Karpas-422 (cell line): ENCODE data around the gene TYW5. TPM values are rescaled to one million over a fixed set of nuclear protein-coding genes. Genes with fewer than 3 reads are reported as not detected.

Source experiments
- DNase-seq: peaks from one replicate; pipeline ENCODE4 v3.0.0-alpha.2; 2015
- H2AFZ ChIP-seq: fragments of 200-600 bp; sonication (generic); 2 replicates; pipeline ENCODE4 v1.6.1; 2014; ENCODE audit warnings: antibody characterized with exemption, low read length, mixed read lengths
- H3K27ac ChIP-seq: fragments of 200-600 bp; sonication (generic); 2 replicates; pipeline ENCODE4 v1.5.1; 2014; ENCODE audit warnings: mild to moderate bottlenecking, low read length, moderate library complexity
- H3K27me3 ChIP-seq: fragments of 200-600 bp; sonication (generic); 2 replicates; pipeline ENCODE4 v1.6.1; 2014; ENCODE audit warnings: low read length, mixed read lengths
- H3K36me3 ChIP-seq: fragments of 200-600 bp; sonication (generic); 2 replicates; pipeline ENCODE4 v1.6.1; 2014; ENCODE audit warnings: low read length, mixed read lengths; ENCODE audit not compliant: insufficient read depth
- H3K4me1 ChIP-seq: fragments of 200-600 bp; sonication (generic); 2 replicates; pipeline ENCODE4 v1.6.1; 2014; ENCODE audit warnings: mild to moderate bottlenecking, low read length, mixed read lengths
- H3K4me2 ChIP-seq: fragments of 200-600 bp; sonication (generic); 2 replicates; pipeline ENCODE4 v1.6.1; 2014; ENCODE audit warnings: low read length, low read depth, mild to moderate bottlenecking; ENCODE audit not compliant: poor library complexity, severe bottlenecking
- H3K4me3 ChIP-seq: fragments of 200-600 bp; sonication (generic); 2 replicates; pipeline ENCODE4 v1.5.1; 2014; ENCODE audit warnings: mild to moderate bottlenecking, antibody characterized with exemption, low read length, mixed read lengths
- H3K79me2 ChIP-seq: fragments of 200-600 bp; sonication (generic); 2 replicates; pipeline ENCODE4 v1.6.1; 2014; ENCODE audit warnings: mild to moderate bottlenecking, low read length, mixed read lengths
- H3K9ac ChIP-seq: fragments of 200-600 bp; sonication (generic); 2 replicates; pipeline ENCODE4 v1.6.0; 2014; ENCODE audit warnings: low read length
- H3K9me2 ChIP-seq: fragments of 200-600 bp; sonication (generic), shearing (Covaris generic); replicated peaks from 2 replicates; pipeline ENCODE4 v1.6.0; 2014; ENCODE audit warnings: mild to moderate bottlenecking, low read length, moderate library complexity; ENCODE audit not compliant: insufficient read depth
- H3K9me3 ChIP-seq: fragments of 300-700, 200-600 bp; sonication (generic); 2 replicates; pipeline ENCODE4 v1.6.1; 2014; ENCODE audit warnings: low read length, mixed read lengths
- H4K20me1 ChIP-seq: fragments of 200-600 bp; sonication (generic); 2 replicates; pipeline ENCODE4 v1.6.1; 2014; ENCODE audit warnings: mild to moderate bottlenecking, antibody characterized with exemption, low read length, low read depth; ENCODE audit not compliant: insufficient read depth
- total RNA-seq: library from RNA; depleted of rRNA; stranded (reverse); fragments of >200 nt; shearing (Covaris generic); gene quantifications from 2 replicates; pipeline ENCODE4 v1.2.3, GENCODE V29; 2014; ENCODE audit warnings: low replicate concordance; rRNA removed

TYW5 gene
- 7.5 and 10.5 TPM in 2 replicates for total RNA-seq

GRCh38 chr2:199955339-199956061 lies at the start of gene TYW5, which contains the start of gene MAIP1:
Gene TYW5, minus strand, starts transcription at chr2:199955491. Its CDS starts 21 bp downstream, at chr2:199955470.
Gene MAIP1, plus strand, starts transcription at chr2:199955582. Its CDS starts 217 bp downstream, at chr2:199955799.
- no peaks in the 10 kb centered on the region for H3K9me3 ChIP-seq
- peak within 1 kb of the TSS; percentile 78 for H3K4me2 ChIP-seq
- no peaks in the 10 kb centered on the region for H4K20me1 ChIP-seq
- peak; percentile 93 for DNase-seq
- H3K4me3 ChIP-seq = peak within 1 kb of the TSS; percentile 89
- H3K9ac ChIP-seq = peak within 1 kb of the TSS; percentile 88
- peak within 1 kb of the TSS; percentile 71; the same call in 1 of the 2 replicates for H2AFZ ChIP-seq
- no peaks in the 10 kb centered on the region for H3K27me3 ChIP-seq
- H3K79me2 ChIP-seq = peaks cover 98% of the 10 kb centered on the region
- peaks cover 46% of the 10 kb centered on the region for H3K4me1 ChIP-seq
- no peaks in the 10 kb centered on the region for H3K9me2 ChIP-seq
- H3K36me3 ChIP-seq = peaks cover 22% of the 10 kb centered on the region; the same call in 1 of the 2 replicates
- H3K27ac ChIP-seq = peak within 1 kb of the TSS; percentile 55

GRCh38 chr2:200003444-200003843 lies 48.2 kb upstream of the TYW5 start:
- Histone ChIP-seq H3K9ac (no peak overlapping the region), H3K27ac (no peak overlapping the region), H3K27me3 (no peaks in the 10 kb centered on the region), H2AFZ (no peak overlapping the region), H3K9me2 (no peaks in the 10 kb centered on the region), H3K9me3 (no peaks in the 10 kb centered on the region), H3K36me3 (no peaks in the 10 kb centered on the region), H3K79me2 (no peaks in the 10 kb centered on the region), H4K20me1 (no peaks in the 10 kb centered on the region), H3K4me3 (no peak overlapping the region), H3K4me1 (no peaks in the 10 kb centered on the region), H3K4me2 (no peak overlapping the region)
- no peak for DNase-seq

- H3K4me3 ChIP-seq = no peak overlapping the region
- no peak overlapping the region for H3K4me2 ChIP-seq
- no peak overlapping the region for H2AFZ ChIP-seq
- no peak overlapping the region for H3K27ac ChIP-seq
- H3K4me1 ChIP-seq = no peaks in the 10 kb centered on the region
- H4K20me1 ChIP-seq = no peaks in the 10 kb centered on the region
- H3K79me2 ChIP-seq = no peaks in the 10 kb centered on the region
- no peaks in the 10 kb centered on the region for H3K36me3 ChIP-seq
- H3K9ac ChIP-seq = no peak overlapping the region
- no peaks in the 10 kb centered on the region for H3K27me3 ChIP-seq
- no peaks in the 10 kb centered on the region for H3K9me3 ChIP-seq
- no peaks in the 10 kb centered on the region for H3K9me2 ChIP-seq
- no peak for DNase-seq
These were observed 45.3 kb upstream of the TYW5 start for GRCh38 chr2:200000444-200001163.

- Histone ChIP-seq H3K36me3 (no peaks in the 10 kb centered on the region), H3K9me3 (no peaks in the 10 kb centered on the region), H3K27ac (no peak overlapping the region), H3K4me2 (no peak overlapping the region), H3K27me3 (no peaks in the 10 kb centered on the region), H3K9ac (no peak overlapping the region), H3K9me2 (no peaks in the 10 kb centered on the region), H4K20me1 (no peaks in the 10 kb centered on the region), H3K4me3 (no peak overlapping the region), H2AFZ (no peak overlapping the region), H3K4me1 (no peaks in the 10 kb centered on the region), H3K79me2 (no peaks in the 10 kb centered on the region)
- no peak for DNase-seq
These were observed 43.9 kb upstream of the TYW5 start for GRCh38 chr2:199999166-199999565.

- no peak for DNase-seq
- Histone ChIP-seq H2AFZ (no peak overlapping the region), H3K4me1 (no peaks in the 10 kb centered on the region), H3K27ac (no peak overlapping the region), H4K20me1 (no peaks in the 10 kb centered on the region), H3K9ac (no peak overlapping the region), H3K4me3 (no peak overlapping the region), H3K27me3 (no peaks in the 10 kb centered on the region), H3K4me2 (no peak overlapping the region), H3K36me3 (no peaks in the 10 kb centered on the region), H3K9me2 (no peaks in the 10 kb centered on the region), H3K9me3 (no peaks in the 10 kb centered on the region), H3K79me2 (no peaks in the 10 kb centered on the region)
These were observed 42.0 kb upstream of the TYW5 start for GRCh38 chr2:199997296-199997695.

GRCh38 chr2:199994896-199995295 lies 39.6 kb upstream of the TYW5 start:
- Histone ChIP-seq H3K4me1 (no peaks in the 10 kb centered on the region), H2AFZ (no peak overlapping the region), H3K27ac (no peak overlapping the region), H3K79me2 (no peaks in the 10 kb centered on the region), H3K4me3 (no peak overlapping the region), H3K9me3 (no peaks in the 10 kb centered on the region), H3K9me2 (no peaks in the 10 kb centered on the region), H3K27me3 (no peaks in the 10 kb centered on the region), H3K4me2 (no peak overlapping the region), H3K9ac (no peak overlapping the region), H4K20me1 (no peaks in the 10 kb centered on the region), H3K36me3 (no peaks in the 10 kb centered on the region)
- no peak for DNase-seq

GRCh38 chr2:199994371-199994770 lies 39.1 kb upstream of the TYW5 start:
- Histone ChIP-seq H3K9me2 (no peaks in the 10 kb centered on the region), H3K79me2 (no peaks in the 10 kb centered on the region), H3K4me3 (no peak overlapping the region), H2AFZ (no peak overlapping the region), H3K27me3 (no peaks in the 10 kb centered on the region), H3K9ac (no peak overlapping the region), H3K4me1 (no peaks in the 10 kb centered on the region), H4K20me1 (no peaks in the 10 kb centered on the region), H3K27ac (no peak overlapping the region), H3K36me3 (no peaks in the 10 kb centered on the region), H3K4me2 (no peak overlapping the region), H3K9me3 (no peaks in the 10 kb centered on the region)
- no peak for DNase-seq

GRCh38 chr2:199992296-199992695 lies 37.0 kb upstream of the TYW5 start:
- H4K20me1 ChIP-seq = no peaks in the 10 kb centered on the region
- H3K36me3 ChIP-seq = no peaks in the 10 kb centered on the region
- no peak overlapping the region for H3K4me3 ChIP-seq
- H3K79me2 ChIP-seq = no peaks in the 10 kb centered on the region
- no peak overlapping the region for H3K27ac ChIP-seq
- H3K4me2 ChIP-seq = no peak overlapping the region
- no peak overlapping the region for H2AFZ ChIP-seq
- no peak for DNase-seq
- no peaks in the 10 kb centered on the region for H3K27me3 ChIP-seq
- H3K4me1 ChIP-seq = no peaks in the 10 kb centered on the region
- H3K9ac ChIP-seq = no peak overlapping the region
- H3K9me2 ChIP-seq = no peaks in the 10 kb centered on the region
- H3K9me3 ChIP-seq = no peaks in the 10 kb centered on the region
